Mucosa of descending colon (tissue), 3 donors: Measurements from ENCODE around the gene DLG2. TPM values are rescaled to one million over a fixed set of nuclear protein-coding genes. Genes with fewer than 3 reads are reported as not detected.

Source experiments
- ATAC-seq: fragments of 200-7000 bp; cut with Tn5 transposase; one replicate; pipeline ENCODE4 v1.9.1; 2020; ENCODE audit warnings: mild to moderate bottlenecking, moderate library complexity
- DNase-seq, 3 donors: peaks; one replicate each; pipeline ENCODE4 v3.0.0-alpha.2; 2020
- H3K36me3 ChIP-seq: fragments of 200-600 bp; one replicate; pipeline ENCODE4 v1.8.0; 2021; ENCODE audit warnings: low read depth, mild to moderate bottlenecking
- H3K4me1 ChIP-seq: fragments of 200-600 bp; one replicate; pipeline ENCODE4 v1.8.0; 2021; ENCODE audit warnings: low read depth, mild to moderate bottlenecking
- H3K4me3 ChIP-seq: fragments of 200-600 bp; one replicate; pipeline ENCODE4 v1.8.0; 2021; ENCODE audit warnings: mild to moderate bottlenecking
- H3K9me3 ChIP-seq: fragments of 200-600 bp; one replicate; pipeline ENCODE4 v1.8.0; 2021; ENCODE audit warnings: mild to moderate bottlenecking
- CTCF ChIP-seq: fragments of 200-600 bp; IDR thresholded peaks from one replicate; pipeline ENCODE4 v1.8.0; 2022; ENCODE audit warnings: antibody characterized with exemption, mild to moderate bottlenecking
- intact Hi-C, 2 donors: fragments of 100-400 bp; cut with DNase I in 1 of 2; cut with micrococcal nuclease in 1 of 2; formaldehyde crosslinking; loops; one replicate each; pipeline versions ENCODE4 v1.11.0 to v1.11.1; 2022; cut with DNase I, micrococcal nuclease
- total RNA-seq, 3 donors: library from RNA; stranded (reverse); fragmentation: NEBNext Ultra II Directional in 2 of 3; extraction: Animal tissue kit (Norgen Biotek cat#: 25700) in 2 of 3; gene quantifications; one replicate each; pipeline versions ENCODE4 v1.2.1 to v1.2.4, GENCODE V29; 2021 to 2023
- donor health status: DM: no; HTN: no; CAD: no; lungs with moderate emphysema.
- donor health status: DM: no; HTN: no; CAD: no.
- donor health status: DM: no; HTN: yes; CAD: no.

The DLG2 gene
- total RNA-seq, 3 donors from 2014 or later, result 2.1 to 11.1 (median 2.4) TPM

- H3K36me3 ChIP-seq, result no peaks in the 10 kb centered on the region
- TF ChIP-seq CTCF, result no peak
- H3K4me3 ChIP-seq, result no peak overlapping the region
- intact Hi-C loops, result no loop called here
- DNase-seq (no peak), ATAC-seq (no peak)
- H3K9me3 ChIP-seq, result peaks cover 6% of the 10 kb centered on the region
- no peaks in the 10 kb centered on the region for H3K4me1 ChIP-seq
Observed at GRCh38 chr11:85459304-85459703, 167.8 kb downstream of the DLG2 start.

GRCh38 chr11:85444479-85444878, 182.7 kb downstream of the DLG2 start:
- DNase-seq (no peak), ATAC-seq (no peak)
- Histone ChIP-seq H3K36me3 (no peaks in the 10 kb centered on the region), H3K4me1 (no peaks in the 10 kb centered on the region), H3K9me3 (no peaks in the 10 kb centered on the region), H3K4me3 (no peak overlapping the region)
- no peak for TF ChIP-seq CTCF
- intact Hi-C loops, result no loop called here

GRCh38 chr11:85440273-85440672, 186.9 kb downstream of the DLG2 start:
- H3K9me3 ChIP-seq, result peaks cover 11% of the 10 kb centered on the region
- intact Hi-C loops, result no loop called here
- no peak overlapping the region for H3K4me3 ChIP-seq
- DNase-seq (no peak), ATAC-seq (no peak)
- no peaks in the 10 kb centered on the region for H3K4me1 ChIP-seq
- no peak for TF ChIP-seq CTCF
- H3K36me3 ChIP-seq, result no peaks in the 10 kb centered on the region

- no peak for ATAC-seq
- H3K4me3 ChIP-seq, result no peak overlapping the region
- no peaks in the 10 kb centered on the region for H3K36me3 ChIP-seq
- H3K4me1 ChIP-seq, result no peaks in the 10 kb centered on the region
- TF ChIP-seq CTCF, result no peak
- peaks cover 16% of the 10 kb centered on the region for H3K9me3 ChIP-seq
- intact Hi-C loops, result no loop called here
- no peak for DNase-seq
Observed at GRCh38 chr11:85438328-85438727, 188.8 kb downstream of the DLG2 start.

GRCh38 chr11:85431319-85431718, 195.8 kb downstream of the DLG2 start:
- no peak for ATAC-seq
- no peak for TF ChIP-seq CTCF
- Histone ChIP-seq H3K36me3 (no peaks in the 10 kb centered on the region), H3K9me3 (peaks cover 16% of the 10 kb centered on the region), H3K4me3 (no peak overlapping the region), H3K4me1 (no peaks in the 10 kb centered on the region)
- no peak for DNase-seq
- intact Hi-C loops, result no loop called here

GRCh38 chr11:85423794-85424193, 203.3 kb downstream of the DLG2 start:
- ATAC-seq (no peak), DNase-seq (no peak)
- no peaks in the 10 kb centered on the region for H3K36me3 ChIP-seq
- H3K4me1 ChIP-seq, result peaks cover 5% of the 10 kb centered on the region
- peaks cover 18% of the 10 kb centered on the region for H3K9me3 ChIP-seq
- intact Hi-C loops, result no loop called here
- no peak overlapping the region for H3K4me3 ChIP-seq
- TF ChIP-seq CTCF, result no peak
